Measurements from ENCODE around the gene AADACL2.

DNA sequence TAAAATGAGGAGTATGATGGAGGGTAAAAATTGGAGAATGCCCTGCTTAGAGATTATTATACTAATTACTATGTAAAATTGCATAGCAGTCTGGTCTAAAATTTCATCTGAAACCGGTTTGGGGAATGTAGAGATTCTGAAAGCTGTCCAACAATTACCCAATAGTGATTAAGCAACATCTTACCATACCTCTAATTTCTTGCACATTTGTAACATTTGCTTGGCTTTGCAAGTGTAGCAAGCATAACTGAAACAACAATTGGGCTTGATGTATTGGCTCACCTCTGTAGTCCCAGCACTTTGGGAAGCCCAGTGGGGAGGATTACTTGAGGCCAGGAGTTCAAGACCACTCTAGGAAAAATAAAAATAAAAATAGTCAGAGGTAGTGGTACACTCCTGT is 17.4 kb downstream of the AADACL2 start:
- no peak for TF ChIP-seq POLR2A (IDR thresholded peaks at IDR 0.05)
- TF ChIP-seq, protein P1, sequence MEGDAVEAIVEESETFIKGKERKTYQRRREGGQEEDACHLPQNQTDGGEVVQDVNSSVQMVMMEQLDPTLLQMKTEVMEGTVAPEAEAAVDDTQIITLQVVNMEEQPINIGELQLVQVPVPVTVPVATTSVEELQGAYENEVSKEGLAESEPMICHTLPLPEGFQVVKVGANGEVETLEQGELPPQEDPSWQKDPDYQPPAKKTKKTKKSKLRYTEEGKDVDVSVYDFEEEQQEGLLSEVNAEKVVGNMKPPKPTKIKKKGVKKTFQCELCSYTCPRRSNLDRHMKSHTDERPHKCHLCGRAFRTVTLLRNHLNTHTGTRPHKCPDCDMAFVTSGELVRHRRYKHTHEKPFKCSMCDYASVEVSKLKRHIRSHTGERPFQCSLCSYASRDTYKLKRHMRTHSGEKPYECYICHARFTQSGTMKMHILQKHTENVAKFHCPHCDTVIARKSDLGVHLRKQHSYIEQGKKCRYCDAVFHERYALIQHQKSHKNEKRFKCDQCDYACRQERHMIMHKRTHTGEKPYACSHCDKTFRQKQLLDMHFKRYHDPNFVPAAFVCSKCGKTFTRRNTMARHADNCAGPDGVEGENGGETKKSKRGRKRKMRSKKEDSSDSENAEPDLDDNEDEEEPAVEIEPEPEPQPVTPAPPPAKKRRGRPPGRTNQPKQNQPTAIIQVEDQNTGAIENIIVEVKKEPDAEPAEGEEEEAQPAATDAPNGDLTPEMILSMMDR (IDR thresholded peaks at IDR 0.05): no peak

Measured in prostate gland (tissue), 2 donors.